ENCODE data around the gene ZSWIM1. TPM values are rescaled to one million over a fixed set of nuclear protein-coding genes. Genes with fewer than 3 reads are reported as not detected.

Gene ZSWIM1
- total RNA-seq, 1 donor from 2014 or later, result 15.1 TPM

GRCh38 chr20:45861221-45862075, 19.6 kb upstream of the ZSWIM1 start:
- H3K4me1 Mint-ChIP-seq (ENCODE audit: low read depth), result peaks cover 16% of the 10 kb centered on the region
- no peaks in the 10 kb centered on the region for H3K9me3 Mint-ChIP-seq (ENCODE audit: low read depth)
- no peak for TF ChIP-seq CTCF (IDR thresholded peaks at IDR 0.05; ENCODE audit: unreplicated experiment)
- H3K27me3 Mint-ChIP-seq, result no peaks in the 10 kb centered on the region
- no peak overlapping the region for H3K27ac Mint-ChIP-seq
- peaks cover 1% of the 10 kb centered on the region for H3K36me3 Mint-ChIP-seq (ENCODE audit: insufficient read depth)
- H3K4me3 Mint-ChIP-seq (ENCODE audit: low read depth), result no peak overlapping the region
- no peak for DNase-seq (ENCODE audit: low spot score, unreplicated experiment)

GRCh38 chr20:45863543-45864470, 17.2 kb upstream of the ZSWIM1 start:
- Mint-ChIP-seq H3K36me3 (ENCODE audit: insufficient read depth) (peaks cover 1% of the 10 kb centered on the region), H3K27me3 (no peaks in the 10 kb centered on the region), H3K4me3 (ENCODE audit: low read depth) (no peak overlapping the region), H3K4me1 (ENCODE audit: low read depth) (peaks cover 2% of the 10 kb centered on the region), H3K27ac (no peak overlapping the region), H3K9me3 (ENCODE audit: low read depth) (no peaks in the 10 kb centered on the region)
- TF ChIP-seq CTCF (IDR thresholded peaks at IDR 0.05; ENCODE audit: unreplicated experiment), result no peak
- no peak for DNase-seq (ENCODE audit: low spot score, unreplicated experiment)

GRCh38 chr20:45866454-45866853, 14.6 kb upstream of the ZSWIM1 start:
- no peaks in the 10 kb centered on the region for H3K27me3 Mint-ChIP-seq

GRCh38 chr20:45867136-45867818, 13.8 kb upstream of the ZSWIM1 start:
- Mint-ChIP-seq H3K9me3 (ENCODE audit: low read depth) (no peaks in the 10 kb centered on the region), H3K36me3 (ENCODE audit: insufficient read depth) (peaks cover 1% of the 10 kb centered on the region), H3K27ac (peak overlapping the region; percentile 16), H3K4me1 (ENCODE audit: low read depth) (no peaks in the 10 kb centered on the region), H3K27me3 (no peaks in the 10 kb centered on the region), H3K4me3 (ENCODE audit: low read depth) (no peak overlapping the region)
- no peak for TF ChIP-seq CTCF (IDR thresholded peaks at IDR 0.05; ENCODE audit: unreplicated experiment)
- DNase-seq (ENCODE audit: low spot score, unreplicated experiment), result no peak

More at GRCh38 chr20:45866454-45866853, 14.6 kb upstream of the ZSWIM1 start:
- TF ChIP-seq CTCF (IDR thresholded peaks at IDR 0.05; ENCODE audit: unreplicated experiment), result no peak
- Mint-ChIP-seq H3K9me3 (ENCODE audit: low read depth) (no peaks in the 10 kb centered on the region), H3K4me1 (ENCODE audit: low read depth) (no peaks in the 10 kb centered on the region), H3K36me3 (ENCODE audit: insufficient read depth) (peaks cover 1% of the 10 kb centered on the region), H3K27ac (no peak overlapping the region), H3K4me3 (ENCODE audit: low read depth) (no peak overlapping the region)
- DNase-seq (ENCODE audit: low spot score, unreplicated experiment), result no peak

- Mint-ChIP-seq H3K27me3 (no peaks in the 10 kb centered on the region), H3K9me3 (ENCODE audit: low read depth) (no peaks in the 10 kb centered on the region), H3K4me1 (ENCODE audit: low read depth) (no peaks in the 10 kb centered on the region), H3K4me3 (ENCODE audit: low read depth) (no peak overlapping the region), H3K27ac (no peak overlapping the region), H3K36me3 (ENCODE audit: insufficient read depth) (peaks cover 1% of the 10 kb centered on the region)
- no peak for DNase-seq (ENCODE audit: low spot score, unreplicated experiment)
- no peak for TF ChIP-seq CTCF (IDR thresholded peaks at IDR 0.05; ENCODE audit: unreplicated experiment)
Observed at GRCh38 chr20:45867819-45868176, 13.2 kb upstream of the ZSWIM1 start.
